GM10266 (cell line): ENCODE measurements around the gene KIF2C.

Experiments used
- DNase-seq: peaks from one replicate; pipeline ENCODE4 v3.0.0; 2012; ENCODE audit errors: extremely low spot score
- CTCF ChIP-seq: IDR thresholded peaks from 2 replicates; pipeline ENCODE4 v1.5.1; 2012; ENCODE audit warnings: mild to moderate bottlenecking, low read depth; ENCODE audit not compliant: control insufficient read depth, insufficient read depth; ENCODE audit errors: missing control alignments

Gene KIF2C

GRCh38 chr1:44723496-44724295 is 15.9 kb upstream of the KIF2C start:
- no peak for TF ChIP-seq CTCF
- peak; percentile 77 for DNase-seq

DNA sequence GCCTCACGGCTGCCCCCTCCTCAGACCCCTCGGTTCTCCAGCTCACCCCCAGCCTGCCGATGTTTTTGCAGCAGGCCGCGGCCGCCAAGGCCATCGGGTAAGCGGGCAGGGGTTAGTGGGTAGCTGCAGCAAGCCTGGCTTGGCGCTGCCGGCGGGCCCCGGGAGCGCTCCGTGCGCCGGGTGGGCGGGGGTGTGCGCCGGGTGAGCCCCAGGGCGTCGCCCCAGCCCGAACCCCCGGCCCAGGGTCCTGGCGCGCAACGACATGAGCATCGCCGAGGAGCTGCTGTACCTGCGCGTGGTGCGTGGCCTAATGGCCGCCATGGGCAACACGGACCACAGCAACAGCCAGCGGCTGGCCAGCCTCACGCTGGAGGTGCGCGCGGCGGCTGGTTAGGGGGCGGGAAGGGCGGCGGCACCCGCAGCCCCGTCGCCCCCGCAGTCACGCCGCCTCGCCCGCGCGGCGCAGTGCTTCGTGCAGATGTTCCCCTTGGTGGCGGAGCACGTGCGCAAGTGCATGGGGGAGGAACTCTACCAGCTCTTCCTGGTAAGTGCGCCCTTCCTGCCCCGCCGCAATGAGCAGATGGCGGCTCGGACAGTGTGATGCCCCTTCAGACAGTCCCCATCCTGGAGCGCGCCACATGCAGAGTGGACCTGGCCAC is 15.2 kb upstream of the KIF2C start:
- no peak for DNase-seq
- no peak for TF ChIP-seq CTCF

- no peak for DNase-seq
- TF ChIP-seq CTCF: no peak
These were observed 14.5 kb upstream of the KIF2C start for GRCh38 chr1:44724955-44725698.

- TF ChIP-seq CTCF: peak; percentile 82
These were observed 8.7 kb upstream of the KIF2C start, which contains the start of gene RNU5D-1 for GRCh38 chr1:44730741-44731512. RNU5D-1 (minus strand) TSS chr1:44731170.

DNA sequence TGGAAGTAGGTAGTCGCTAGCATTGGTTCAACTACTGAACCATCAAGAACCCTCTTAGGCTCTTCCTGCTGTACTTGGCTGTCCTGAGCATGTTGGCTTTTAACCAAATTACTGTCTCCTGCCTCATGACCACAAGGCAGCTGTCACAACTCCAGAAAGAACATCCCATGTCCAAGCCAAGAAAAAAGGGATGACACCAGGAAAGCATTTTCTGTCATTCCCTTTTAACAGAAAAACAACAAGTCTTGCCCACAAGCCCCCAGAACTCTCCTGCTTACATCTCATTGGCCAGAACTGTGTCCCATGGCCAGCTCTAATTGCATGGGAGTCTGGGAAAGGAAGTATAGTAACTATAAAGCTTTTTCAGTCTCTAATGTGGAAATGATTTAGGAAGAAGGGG is 6.3 kb upstream of the KIF2C start:
- no peak for DNase-seq
- no peak for TF ChIP-seq CTCF

More at GRCh38 chr1:44730741-44731512, 8.7 kb upstream of the KIF2C start, which contains the start of gene RNU5D-1:
- DNase-seq: peak; percentile 91

- no peak for DNase-seq
- TF ChIP-seq CTCF: no peak
These were observed 5.9 kb upstream of the KIF2C start for GRCh38 chr1:44733784-44734183.
